ENCODE measurements around the gene MAT2A.

Gene MAT2A

DNA sequence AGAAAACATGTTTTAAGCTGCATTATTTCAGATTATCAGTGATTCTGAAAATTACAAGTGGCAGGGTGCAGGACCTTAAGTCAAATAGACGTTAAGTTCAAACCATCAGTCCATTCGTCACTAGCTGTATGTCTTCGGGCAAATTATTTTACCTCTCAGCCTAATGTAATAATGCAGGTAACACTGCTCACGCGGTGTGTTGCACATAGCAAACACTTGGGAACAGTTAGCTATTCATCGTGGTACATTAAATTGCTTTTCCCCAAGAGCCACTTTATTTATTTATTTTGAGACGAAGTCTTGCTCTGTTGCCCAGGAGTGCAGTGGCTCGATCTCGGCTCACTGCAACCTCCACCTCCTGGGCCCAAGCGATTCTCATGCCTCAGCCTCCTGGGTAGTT lies 10.1 kb downstream of the MAT2A start:
- H3K27ac ChIP-seq (ENCODE audit: poor library complexity, severe bottlenecking): peak overlapping the region; percentile 86
- H3K27me3 ChIP-seq (ENCODE audit: insufficient read depth, poor library complexity, severe bottlenecking): no peaks in the 10 kb centered on the region
- TF ChIP-seq, protein P1, sequence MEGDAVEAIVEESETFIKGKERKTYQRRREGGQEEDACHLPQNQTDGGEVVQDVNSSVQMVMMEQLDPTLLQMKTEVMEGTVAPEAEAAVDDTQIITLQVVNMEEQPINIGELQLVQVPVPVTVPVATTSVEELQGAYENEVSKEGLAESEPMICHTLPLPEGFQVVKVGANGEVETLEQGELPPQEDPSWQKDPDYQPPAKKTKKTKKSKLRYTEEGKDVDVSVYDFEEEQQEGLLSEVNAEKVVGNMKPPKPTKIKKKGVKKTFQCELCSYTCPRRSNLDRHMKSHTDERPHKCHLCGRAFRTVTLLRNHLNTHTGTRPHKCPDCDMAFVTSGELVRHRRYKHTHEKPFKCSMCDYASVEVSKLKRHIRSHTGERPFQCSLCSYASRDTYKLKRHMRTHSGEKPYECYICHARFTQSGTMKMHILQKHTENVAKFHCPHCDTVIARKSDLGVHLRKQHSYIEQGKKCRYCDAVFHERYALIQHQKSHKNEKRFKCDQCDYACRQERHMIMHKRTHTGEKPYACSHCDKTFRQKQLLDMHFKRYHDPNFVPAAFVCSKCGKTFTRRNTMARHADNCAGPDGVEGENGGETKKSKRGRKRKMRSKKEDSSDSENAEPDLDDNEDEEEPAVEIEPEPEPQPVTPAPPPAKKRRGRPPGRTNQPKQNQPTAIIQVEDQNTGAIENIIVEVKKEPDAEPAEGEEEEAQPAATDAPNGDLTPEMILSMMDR (IDR thresholded peaks at IDR 0.05; ENCODE audit: poor library complexity, severe bottlenecking): no peak
- H3K4me3 ChIP-seq (ENCODE audit: severe bottlenecking): no peak overlapping the region
- no peak for DNase-seq (ENCODE audit: low spot score)
- peaks cover 17% of the 10 kb centered on the region for H3K4me1 ChIP-seq (ENCODE audit: insufficient read depth, poor library complexity, severe bottlenecking)
- no peak for ATAC-seq (ENCODE audit: low read depth)
- H3K36me3 ChIP-seq (ENCODE audit: low read depth): peaks cover 71% of the 10 kb centered on the region
- no peaks in the 10 kb centered on the region for H3K9me3 ChIP-seq (ENCODE audit: severe bottlenecking)

DNA sequence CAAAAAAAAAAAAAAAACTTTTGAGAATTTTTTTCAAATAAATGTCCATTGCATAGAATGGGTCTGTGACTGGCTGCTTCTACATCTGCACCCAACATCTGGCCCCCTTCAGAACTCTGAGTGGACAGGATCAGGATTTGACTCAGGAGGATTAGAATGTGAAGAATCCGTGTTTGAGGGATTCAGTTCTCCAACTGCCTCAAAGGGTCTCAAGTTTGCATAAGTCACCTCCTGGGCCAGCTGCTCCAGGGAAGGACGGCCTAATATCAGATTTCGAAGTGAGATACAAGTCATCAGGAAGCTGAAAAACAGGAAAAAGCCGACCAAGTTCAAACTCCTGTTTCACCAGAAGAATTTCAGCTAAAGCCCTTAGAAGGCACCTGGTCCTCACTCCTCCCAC lies 10.9 kb downstream of the MAT2A start:
- H3K9me3 ChIP-seq (ENCODE audit: severe bottlenecking): no peaks in the 10 kb centered on the region
- DNase-seq (ENCODE audit: low spot score) (no peak), ATAC-seq (ENCODE audit: low read depth) (peak; percentile 35)
- peak overlapping the region; percentile 86 for H3K27ac ChIP-seq (ENCODE audit: poor library complexity, severe bottlenecking)
- H3K27me3 ChIP-seq (ENCODE audit: insufficient read depth, poor library complexity, severe bottlenecking): no peaks in the 10 kb centered on the region
- no peak overlapping the region for H3K4me3 ChIP-seq (ENCODE audit: severe bottlenecking)
- peaks cover 17% of the 10 kb centered on the region for H3K4me1 ChIP-seq (ENCODE audit: insufficient read depth, poor library complexity, severe bottlenecking)
- TF ChIP-seq, protein P1 (IDR thresholded peaks at IDR 0.05; ENCODE audit: poor library complexity, severe bottlenecking): no peak
- peaks cover 71% of the 10 kb centered on the region for H3K36me3 ChIP-seq (ENCODE audit: low read depth)

DNA sequence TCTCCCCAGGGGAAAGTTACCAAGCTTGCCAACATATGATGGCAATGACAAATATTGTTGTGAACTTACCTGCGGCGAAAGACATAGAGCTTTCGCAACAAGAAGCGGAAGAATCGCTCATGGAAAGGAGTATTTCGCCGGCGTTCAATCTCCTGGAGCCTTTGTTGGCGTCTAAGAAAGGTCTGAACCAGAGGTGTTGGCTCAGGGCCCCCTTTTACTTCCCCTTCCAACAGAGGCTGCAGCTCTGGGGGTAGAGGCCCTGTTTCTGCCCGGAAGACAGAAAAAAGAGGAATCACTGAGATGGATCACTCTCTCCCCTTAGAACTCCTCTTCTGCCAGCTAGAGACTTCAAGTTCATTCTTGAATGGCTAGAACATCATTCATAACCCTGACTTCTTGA lies 11.5 kb downstream of the MAT2A start:
- Histone ChIP-seq H3K36me3 (ENCODE audit: low read depth) (peaks cover 71% of the 10 kb centered on the region), H3K4me3 (ENCODE audit: severe bottlenecking) (no peak overlapping the region), H3K27me3 (ENCODE audit: insufficient read depth, poor library complexity, severe bottlenecking) (no peaks in the 10 kb centered on the region), H3K27ac (ENCODE audit: poor library complexity, severe bottlenecking) (peak overlapping the region; percentile 86), H3K4me1 (ENCODE audit: insufficient read depth, poor library complexity, severe bottlenecking) (peaks cover 17% of the 10 kb centered on the region), H3K9me3 (ENCODE audit: severe bottlenecking) (no peaks in the 10 kb centered on the region)
- TF ChIP-seq, protein P1 (IDR thresholded peaks at IDR 0.05; ENCODE audit: poor library complexity, severe bottlenecking): no peak
- DNase-seq (ENCODE audit: low spot score) (no peak), ATAC-seq (ENCODE audit: low read depth) (no peak)

DNA sequence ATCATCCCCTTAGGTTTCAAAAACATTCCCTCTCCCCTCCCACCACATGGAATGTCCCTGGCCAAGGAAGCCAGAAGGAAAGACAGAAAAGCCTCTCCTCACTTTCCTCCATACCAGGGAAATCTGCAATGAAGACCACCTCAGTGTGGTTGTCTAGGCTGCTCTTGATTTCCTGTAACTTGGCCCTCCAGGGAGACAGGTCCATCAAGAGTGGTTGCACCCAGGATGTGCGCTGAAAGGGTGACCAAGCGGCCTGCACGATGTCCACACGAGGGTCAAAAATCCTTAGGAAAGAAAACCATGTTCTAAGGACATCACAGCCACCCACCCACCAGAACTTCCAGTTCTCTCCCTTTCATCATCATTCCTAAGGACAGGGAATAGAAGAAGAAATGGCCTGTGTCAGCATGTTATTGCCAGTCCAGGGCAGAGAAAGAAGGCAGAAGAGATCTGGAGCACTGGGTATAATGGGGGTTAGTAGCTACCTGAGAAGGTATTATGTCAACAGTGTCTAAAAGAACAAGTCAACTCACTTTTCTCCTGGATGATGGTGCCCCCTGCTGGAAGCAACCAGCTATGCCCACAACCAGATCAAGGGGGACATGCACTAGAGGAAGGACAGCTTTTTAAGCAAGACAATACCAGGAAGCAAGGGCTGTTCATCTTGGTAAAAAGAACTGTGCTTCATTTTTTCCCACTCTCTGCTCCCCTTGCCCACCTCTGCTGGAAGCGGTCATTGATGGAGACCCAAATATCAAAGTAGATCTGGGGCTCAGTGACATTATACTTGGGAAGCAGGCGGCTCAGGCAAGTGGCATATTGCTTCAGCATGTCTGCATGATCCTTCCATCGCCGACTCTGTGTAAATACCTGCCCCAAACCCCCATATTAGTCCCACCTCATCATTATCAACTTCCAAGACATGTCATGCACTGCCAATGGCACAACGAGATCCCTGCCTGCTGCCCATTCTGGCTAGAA lies 13.0 kb downstream of the MAT2A start:
- Histone ChIP-seq H3K9me3 (ENCODE audit: severe bottlenecking) (no peaks in the 10 kb centered on the region), H3K4me3 (ENCODE audit: severe bottlenecking) (no peak overlapping the region), H3K4me1 (ENCODE audit: insufficient read depth, poor library complexity, severe bottlenecking) (peaks cover 9% of the 10 kb centered on the region), H3K27ac (ENCODE audit: poor library complexity, severe bottlenecking) (peak overlapping the region; percentile 86), H3K36me3 (ENCODE audit: low read depth) (peaks cover 81% of the 10 kb centered on the region), H3K27me3 (ENCODE audit: insufficient read depth, poor library complexity, severe bottlenecking) (no peaks in the 10 kb centered on the region)
- DNase-seq (ENCODE audit: low spot score) (no peak), ATAC-seq (ENCODE audit: low read depth) (peak; percentile 54)
- TF ChIP-seq, protein P1 (IDR thresholded peaks at IDR 0.05; ENCODE audit: poor library complexity, severe bottlenecking): peak; percentile 84

DNA sequence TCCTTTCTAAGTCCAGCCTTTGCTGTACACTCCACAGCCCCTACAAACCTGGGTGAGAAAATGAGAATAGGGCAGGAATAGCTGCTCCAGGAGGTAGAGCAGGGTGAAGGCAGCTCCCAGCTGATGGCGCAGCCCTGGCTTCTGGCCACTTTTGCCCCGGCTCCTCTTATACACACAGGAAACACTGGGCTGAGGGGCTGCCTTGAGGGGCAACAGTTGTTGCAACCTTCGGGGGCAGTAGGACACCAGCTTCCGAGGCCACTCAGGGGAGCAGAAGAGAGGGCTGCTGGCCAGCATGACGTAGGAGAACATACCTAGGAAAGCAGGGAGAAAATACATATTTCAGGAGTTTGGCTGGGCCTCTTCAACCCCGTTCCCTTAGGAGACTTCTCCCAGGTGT lies 14.2 kb downstream of the MAT2A start:
- DNase-seq (ENCODE audit: low spot score): no peak
- Histone ChIP-seq H3K4me1 (ENCODE audit: insufficient read depth, poor library complexity, severe bottlenecking) (peaks cover 9% of the 10 kb centered on the region), H3K36me3 (ENCODE audit: low read depth) (peaks cover 89% of the 10 kb centered on the region), H3K27me3 (ENCODE audit: insufficient read depth, poor library complexity, severe bottlenecking) (no peaks in the 10 kb centered on the region), H3K9me3 (ENCODE audit: severe bottlenecking) (no peaks in the 10 kb centered on the region), H3K4me3 (ENCODE audit: severe bottlenecking) (no peak overlapping the region), H3K27ac (ENCODE audit: poor library complexity, severe bottlenecking) (no peak overlapping the region)
- TF ChIP-seq, protein P1 (IDR thresholded peaks at IDR 0.05; ENCODE audit: poor library complexity, severe bottlenecking): no peak
- ATAC-seq (ENCODE audit: low read depth): no peak
